GM18858 (cell line): ENCODE data around the gene PIN4.
"Not testable (repeated sequence)": the region's sequence is repeated elsewhere in the genome, so short reads cannot be mapped to it uniquely, and the experiment has no call there.

Experiments
- ATAC-seq: cut with Tn5 transposase; IDR thresholded peaks from one replicate; pipeline ENCODE4 v1.9.1; 2021; ENCODE audit not compliant: unreplicated experiment

Gene PIN4

DNA sequence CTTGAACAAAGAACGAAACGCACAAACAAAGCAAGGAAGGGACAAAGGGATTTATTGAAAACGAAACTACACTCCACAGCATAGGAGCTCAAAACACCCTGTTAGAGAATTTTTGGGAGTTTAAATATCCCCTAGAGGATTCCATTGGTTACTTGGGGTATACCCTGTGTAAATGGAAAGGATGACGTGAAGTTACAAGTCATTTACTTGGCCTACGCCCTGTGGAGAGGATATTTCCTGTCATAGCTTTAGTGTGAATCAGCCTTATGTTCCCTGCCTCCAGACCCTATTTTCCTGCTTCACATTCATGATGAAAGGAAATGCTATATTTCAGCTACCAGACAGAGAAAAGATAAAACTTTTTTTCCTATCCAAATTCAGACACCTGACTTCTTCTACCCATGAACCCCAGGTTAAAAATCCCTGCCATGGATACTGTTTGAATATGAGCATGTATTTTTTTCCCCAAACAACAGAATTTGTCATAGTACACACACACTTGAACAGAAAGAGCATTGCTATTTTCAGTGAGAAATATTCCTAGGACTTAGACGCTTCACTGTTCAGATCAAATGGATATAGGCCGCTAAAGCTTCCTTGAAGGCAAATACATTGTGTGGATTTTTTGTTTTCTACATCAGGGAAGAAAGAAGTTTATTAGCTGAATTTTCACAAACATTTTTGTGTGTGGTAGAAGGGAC is 20.4 kb downstream of the PIN4 start:
- ATAC-seq: no peak

- no peak for ATAC-seq
Measured at GRCh38 chrX:72202792-72203401, 21.3 kb downstream of the PIN4 start.

DNA sequence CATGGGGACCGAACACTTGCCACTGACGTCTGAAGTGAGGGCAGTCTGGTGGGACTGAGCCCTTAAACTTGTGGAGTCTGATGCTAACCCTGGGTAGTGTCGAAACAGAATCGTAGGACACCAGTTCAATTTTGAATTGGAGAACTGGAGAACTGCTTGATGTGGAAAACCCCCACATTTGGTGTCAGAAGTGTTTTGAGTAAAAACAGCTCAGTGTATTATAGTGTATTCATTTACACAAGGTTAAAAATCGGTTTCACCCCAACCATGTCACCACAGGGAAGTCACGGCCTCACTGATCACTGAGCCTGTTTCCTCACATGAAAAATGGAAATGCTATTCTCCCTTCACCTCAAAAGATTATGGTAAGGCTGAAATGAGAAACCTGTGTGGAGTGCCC is 21.9 kb downstream of the PIN4 start:
- no peak for ATAC-seq

- no peak for ATAC-seq
Measured at GRCh38 chrX:72205706-72206105, 24.1 kb downstream of the PIN4 start.

- ATAC-seq: no peak
Measured at GRCh38 chrX:72207366-72207765, 25.8 kb downstream of the PIN4 start.

DNA sequence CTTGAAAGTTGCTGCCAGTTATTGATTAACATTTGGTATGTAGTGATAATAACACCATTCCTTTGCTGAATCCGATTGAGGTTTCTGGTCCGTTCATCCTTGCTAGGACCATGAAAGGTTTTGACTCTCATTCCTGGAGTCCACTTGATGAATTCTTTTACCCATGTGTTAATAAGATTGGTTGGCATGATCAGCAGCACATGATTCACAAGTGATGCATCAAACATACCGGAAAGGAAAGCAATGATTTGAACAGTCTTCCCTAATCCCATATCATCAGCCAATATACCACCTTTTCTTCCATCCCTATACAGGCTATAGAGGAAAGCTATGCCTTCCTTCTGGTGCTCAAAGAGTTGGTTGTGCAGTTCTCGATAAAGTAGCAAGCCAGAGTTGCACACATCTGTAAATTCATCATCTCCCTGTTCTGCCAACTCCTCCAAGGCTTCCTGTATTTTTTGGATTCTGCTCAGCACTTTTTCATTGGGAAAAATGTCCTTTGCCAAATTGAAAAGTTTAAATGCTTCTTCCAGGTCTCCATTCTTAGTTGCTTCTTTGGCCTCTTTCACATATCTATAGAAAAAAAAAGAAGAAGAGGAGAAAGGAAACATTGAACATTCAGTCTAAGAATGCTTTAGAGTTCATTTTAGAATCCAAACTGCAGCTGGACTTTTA is 26.7 kb downstream of the PIN4 start:
- ATAC-seq: no peak

DNA sequence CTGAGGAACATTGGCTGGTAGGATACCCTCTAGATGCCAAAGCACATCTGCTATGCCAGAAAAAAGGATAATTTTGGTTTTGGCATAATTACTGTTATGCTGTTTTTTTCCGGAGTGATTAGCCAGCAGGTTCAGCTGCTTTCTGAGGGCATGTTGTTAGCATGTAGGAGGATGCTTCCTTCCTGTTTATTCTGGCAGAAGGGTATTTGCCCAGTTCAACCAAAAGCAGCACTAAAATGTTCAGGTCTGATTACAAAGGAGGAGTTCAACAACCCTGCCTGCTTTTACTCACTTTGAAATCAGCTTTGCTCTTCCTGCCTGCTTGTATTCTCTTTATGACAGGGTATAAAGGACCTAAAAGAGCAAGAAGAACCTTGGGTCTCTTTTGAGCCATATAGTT is 35.4 kb downstream of the PIN4 start:
- ATAC-seq: no peak

GRCh38 chrX:72220375-72220774 is 38.8 kb downstream of the PIN4 start:
- not testable (repeated sequence) for ATAC-seq

GRCh38 chrX:72230290-72230689 is 48.7 kb downstream of the PIN4 start:
- ATAC-seq: no peak

DNA sequence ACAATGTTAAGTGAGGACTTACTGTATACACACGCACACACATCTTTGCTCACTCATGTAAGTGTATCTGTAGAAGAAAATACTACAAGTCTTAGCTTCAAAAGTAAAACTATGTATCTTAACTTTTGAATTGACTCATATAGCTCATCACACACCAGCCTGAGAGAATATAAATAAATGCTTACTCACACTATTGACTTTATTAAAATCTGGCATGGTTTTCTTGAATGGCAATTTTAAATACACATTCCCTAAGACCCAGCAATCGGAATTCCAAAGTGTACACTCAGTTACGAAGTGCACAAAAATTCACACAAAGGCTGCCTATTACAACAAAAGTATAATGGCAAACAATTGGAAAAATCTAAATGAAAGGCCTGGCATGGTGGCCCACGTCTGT is 55.3 kb downstream of the PIN4 start:
- ATAC-seq: no peak

DNA sequence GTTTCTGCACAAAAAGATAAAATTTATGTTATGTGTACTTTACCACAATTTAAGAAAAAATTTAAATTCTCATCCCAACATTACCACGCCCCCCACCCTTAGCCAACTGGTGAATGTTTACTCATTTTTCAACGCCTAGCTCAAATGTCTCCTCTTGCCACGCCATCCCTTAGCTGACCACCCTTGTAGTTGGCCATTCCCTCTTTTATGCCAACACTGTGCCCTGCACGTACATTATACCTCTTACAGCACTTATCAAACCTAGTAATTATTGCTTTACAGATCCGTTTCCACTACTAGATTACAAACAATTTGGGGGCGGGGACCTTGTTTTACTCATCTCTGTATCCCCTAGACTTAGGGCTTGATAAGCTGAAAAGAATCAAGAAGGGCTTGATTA is 56.6 kb downstream of the PIN4 start:
- no peak for ATAC-seq

DNA sequence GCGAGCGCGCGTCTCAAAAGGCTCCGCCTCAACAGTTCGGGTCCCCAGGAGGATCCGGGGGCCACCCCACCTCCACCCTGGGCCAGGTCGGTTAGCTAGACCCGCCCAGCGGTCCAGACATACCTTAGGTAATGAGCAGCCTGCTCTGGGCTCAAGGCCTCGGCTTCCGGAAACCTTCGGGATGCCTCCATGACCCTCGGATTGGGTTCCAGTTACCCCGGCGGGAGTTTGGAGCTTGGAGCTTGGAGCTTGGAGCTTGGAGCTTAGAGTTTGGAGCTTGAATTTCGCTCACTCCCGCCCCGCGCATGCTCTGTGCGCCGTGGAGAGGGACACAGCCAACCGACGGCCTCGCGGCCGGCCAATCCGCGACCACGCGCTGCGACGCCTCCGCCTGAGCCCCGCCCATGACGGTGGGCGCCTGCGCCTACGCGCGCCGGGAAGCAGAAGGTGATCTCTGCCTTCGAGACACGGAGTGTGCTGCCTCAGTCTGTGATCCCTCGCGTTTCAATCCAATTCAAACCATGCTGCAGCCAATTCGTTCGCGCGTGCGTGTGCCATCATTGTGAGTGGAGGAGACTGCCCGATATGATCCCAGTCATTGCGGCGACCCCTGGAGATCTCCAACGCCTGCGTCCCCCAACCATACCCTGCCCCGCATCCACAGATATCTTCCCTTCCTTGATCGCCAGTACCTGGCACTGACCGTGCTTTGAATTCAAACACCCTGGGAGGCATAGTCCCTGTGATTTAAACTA is 57.3 kb downstream of the PIN4 start, which contains the start of gene ERCC6L:
ERCC6L (minus strand) TSS at position 307 of the 755 bp plus-strand sequence; CDS start at position 191, 116 bp downstream.
- peak; percentile 94 for ATAC-seq

- no peak for ATAC-seq
Measured at GRCh38 chrX:72240976-72241375, 59.4 kb downstream of the PIN4 start.

- no peak for ATAC-seq
Measured at GRCh38 chrX:72243472-72243871, 61.9 kb downstream of the PIN4 start.

DNA sequence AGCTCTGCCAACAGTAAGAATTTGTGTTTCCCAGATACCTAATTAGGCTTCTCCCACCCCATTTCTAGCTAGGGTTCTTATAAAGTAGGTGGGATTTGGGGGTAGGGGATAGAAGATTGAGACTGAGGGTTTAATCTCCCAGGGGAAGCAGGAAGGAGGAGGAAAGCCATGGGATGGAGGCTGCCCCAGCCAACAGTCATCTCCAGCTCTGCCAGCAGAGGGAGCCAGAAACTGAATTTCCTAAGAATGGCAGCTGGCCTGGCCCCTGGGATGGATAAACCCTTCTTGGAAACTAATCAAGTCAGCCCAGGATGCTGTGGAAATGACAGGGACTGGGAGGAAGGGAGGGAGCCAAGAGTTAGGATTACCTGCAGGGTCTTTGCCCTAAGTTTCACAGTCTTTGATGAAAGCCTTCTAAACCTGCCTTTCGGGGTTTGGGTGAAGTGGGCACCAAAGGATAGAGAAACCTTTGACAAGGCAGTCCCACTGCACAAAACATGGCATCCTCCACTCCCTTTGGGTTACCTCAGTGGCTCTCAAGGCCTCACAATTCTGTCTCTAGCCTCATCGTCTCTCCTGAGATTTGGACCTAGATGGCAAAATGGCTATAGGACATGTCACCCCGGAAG is 64.0 kb downstream of the PIN4 start:
- ATAC-seq: no peak

DNA sequence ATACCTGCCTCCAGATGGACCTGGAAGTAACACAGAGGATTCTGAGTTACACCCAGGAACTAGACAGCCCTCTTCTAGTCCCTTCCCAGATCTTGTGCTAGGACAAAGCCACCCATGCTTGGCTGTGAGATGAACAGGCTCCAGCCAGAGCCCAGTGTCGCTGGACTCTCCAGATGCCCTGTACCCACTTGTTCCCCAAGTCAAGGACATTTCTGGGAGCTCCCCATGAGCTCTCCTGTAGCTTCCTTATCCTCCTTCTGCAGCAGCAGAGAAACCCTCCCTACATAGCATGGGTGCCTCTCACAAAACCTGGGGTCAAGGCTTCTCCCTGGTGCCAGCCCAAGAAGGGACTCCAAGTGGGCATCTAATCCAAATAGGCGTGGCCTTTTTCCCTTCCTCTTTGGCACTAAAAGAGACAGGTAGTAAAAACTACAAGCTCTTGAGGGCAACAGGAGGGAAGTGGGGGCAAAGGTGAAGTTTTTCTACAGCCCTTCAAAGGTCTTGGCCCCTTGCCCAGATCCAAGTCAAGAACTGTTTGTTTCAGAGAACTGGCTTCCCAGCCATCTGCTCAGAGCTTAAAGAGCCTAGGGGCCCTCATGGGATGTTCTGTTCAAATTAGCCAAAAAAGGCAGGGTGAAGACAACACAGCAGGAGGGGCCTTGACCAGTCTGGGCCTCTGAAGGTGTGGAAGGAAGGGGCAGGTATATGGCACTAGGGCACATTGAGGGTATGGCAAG is 65.8 kb downstream of the PIN4 start:
- no peak for ATAC-seq
